Spleen (tissue), 7 donors: ENCODE data around the gene MADD.

Experiments used
- CTCF ChIP-seq, 11 experiments: fragments of 200-600 bp in 7 of 11; fragments of 450-650 bp in 4 of 11; sonication (generic) in 4 of 11; IDR thresholded peaks in 8 of 11; conservative IDR thresholded peaks in 3 of 11; 1 replicate in 7 of 11; 2 replicates in 4 of 11; pipeline versions ENCODE4 v1.4.0 to v1.8.0; 2016 to 2021; ENCODE audit warnings: antibody characterized with exemption in 11 of 11, inconsistent platforms in 4 of 11, mild to moderate bottlenecking in 1 of 11
- POLR2A ChIP-seq, 3 donors: fragments of 450-650 bp; IDR thresholded peaks; one replicate each; pipeline ENCODE4 v1.5.1; 2017; ENCODE audit warnings: antibody characterized with exemption in 3 of 3, mild to moderate bottlenecking in 1 of 3
- POLR2AphosphoS5 ChIP-seq, 3 donors: sonication (generic); formaldehyde crosslinking; IDR thresholded peaks; one replicate each; pipeline ENCODE4 v1.5.1; 2017; ENCODE audit warnings: antibody characterized with exemption in 3 of 3
- donor health status: DM: no; HTN: no; CAD: no; lungs with moderate emphysema.
- donor health status: DM: no; HTN: no; CAD: no.
- donor health status: DM: no; HTN: no; CAD: no.

GRCh38 chr11:47278769-47279168 lies 8.8 kb downstream of the MADD start:
- TF ChIP-seq POLR2AphosphoS5 (IDR thresholded peaks at IDR 0.05) = no peak
- TF ChIP-seq CTCF (IDR thresholded peaks at IDR 0.05 in 8 of 11, conservative IDR thresholded peaks at IDR 0.05 in 3 of 11) = no peak
- no peak for TF ChIP-seq POLR2A (IDR thresholded peaks at IDR 0.05)
